Right forelimb (tissue), 1 donor: Measurements from ENCODE around the gene COX7B2.

Experiments
- DNase-seq: peaks from one replicate; pipeline ENCODE4 v3.0.0-alpha.2; 2018

Gene COX7B2

DNA sequence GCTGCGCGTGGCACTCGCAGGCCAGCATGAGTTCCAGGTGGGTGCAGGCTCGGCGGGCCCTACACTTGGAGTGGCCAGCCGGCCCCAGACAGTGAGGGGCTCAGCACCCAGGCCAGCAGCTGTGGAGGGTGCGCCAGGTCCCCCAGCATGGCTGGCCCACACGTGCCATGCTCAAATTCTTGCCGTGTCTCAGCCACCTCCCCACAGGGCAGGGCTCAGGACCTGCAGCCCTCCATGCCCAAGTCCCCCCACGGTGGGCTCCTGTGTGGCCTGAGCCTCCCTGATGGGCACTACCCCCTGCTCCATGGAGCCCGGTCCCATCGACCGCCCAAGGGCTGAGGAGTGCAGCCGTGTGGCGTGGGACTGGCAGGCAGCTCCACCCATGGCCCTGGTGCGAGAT is 210.2 kb downstream of the COX7B2 start:
- no peak for DNase-seq
